GM13976 (cell line): ENCODE measurements around the gene ESRRB.
A peak's percentile ranks its signal among the peaks of the same experiment; 100 is the strongest.

Experiments
- DNase-seq: peaks from one replicate; pipeline ENCODE4 v3.0.0; 2012; ENCODE audit warnings: low spot score
- CTCF ChIP-seq: IDR thresholded peaks from 2 replicates; pipeline ENCODE4 v1.5.1; 2012; ENCODE audit warnings: borderline replicate concordance, mild to moderate bottlenecking; ENCODE audit not compliant: insufficient read depth; ENCODE audit errors: extremely low read depth, missing control alignments, control extremely low read depth
- in situ Hi-C: fragments of 300-500 bp; cut with MboI; formaldehyde crosslinking; loops from one replicate; pipeline ENCODE4 v1.12.0; 2022; ENCODE audit warnings: low sequenced_read_pairs, mixed read lengths, inconsistent platforms; ENCODE audit not compliant: unreplicated experiment

Gene ESRRB

DNA sequence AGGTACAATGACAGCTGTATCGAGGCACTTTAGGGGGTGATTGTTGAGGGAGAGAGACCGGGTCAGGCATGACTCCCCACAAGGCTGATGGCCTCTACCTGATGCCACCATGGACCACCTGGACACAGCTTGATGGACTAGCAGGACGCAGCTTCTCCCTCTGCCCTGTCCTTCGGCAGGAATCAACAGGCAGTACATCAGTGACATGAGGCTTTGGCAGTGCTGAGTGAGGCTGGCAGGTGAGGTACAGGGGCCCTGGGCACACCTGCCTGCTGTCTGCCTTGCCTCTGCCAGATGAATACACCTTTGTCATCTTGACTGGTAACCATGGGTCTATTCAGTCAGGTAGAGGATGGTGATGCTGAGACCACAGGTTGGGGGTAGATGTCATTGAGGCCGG, 25.3 kb upstream of the ESRRB start:
- no peak for DNase-seq
- no peak for TF ChIP-seq CTCF
- in situ Hi-C loops: loop anchor here (10.0 to 25.0 kb wide), 2 partner anchors 296 to 638 kb away; no protein-coding TSS in a partner anchor

DNA sequence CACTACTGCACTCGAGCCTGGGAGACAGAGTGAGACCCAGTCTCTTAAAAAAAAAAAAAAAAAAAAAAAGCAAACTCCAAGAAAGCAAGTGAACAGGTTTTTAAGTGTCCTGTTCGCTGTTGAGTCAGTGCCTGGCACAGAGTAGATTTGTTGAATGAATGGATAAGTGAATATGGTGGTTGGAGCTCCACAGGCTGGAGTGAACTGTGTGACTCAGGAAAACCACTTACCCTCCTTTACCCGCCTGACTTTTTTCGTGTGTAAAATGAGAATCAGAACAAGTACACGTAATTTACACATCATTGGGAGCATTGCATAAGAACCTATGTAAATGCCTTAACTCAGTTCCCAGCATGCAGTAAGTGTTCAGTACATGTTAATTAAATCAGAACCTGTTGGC, 24.0 kb upstream of the ESRRB start:
- DNase-seq: no peak
- in situ Hi-C loops: loop anchor here (10.0 to 25.0 kb wide), 2 partner anchors 297 to 640 kb away; no protein-coding TSS in a partner anchor
- no peak for TF ChIP-seq CTCF

DNA sequence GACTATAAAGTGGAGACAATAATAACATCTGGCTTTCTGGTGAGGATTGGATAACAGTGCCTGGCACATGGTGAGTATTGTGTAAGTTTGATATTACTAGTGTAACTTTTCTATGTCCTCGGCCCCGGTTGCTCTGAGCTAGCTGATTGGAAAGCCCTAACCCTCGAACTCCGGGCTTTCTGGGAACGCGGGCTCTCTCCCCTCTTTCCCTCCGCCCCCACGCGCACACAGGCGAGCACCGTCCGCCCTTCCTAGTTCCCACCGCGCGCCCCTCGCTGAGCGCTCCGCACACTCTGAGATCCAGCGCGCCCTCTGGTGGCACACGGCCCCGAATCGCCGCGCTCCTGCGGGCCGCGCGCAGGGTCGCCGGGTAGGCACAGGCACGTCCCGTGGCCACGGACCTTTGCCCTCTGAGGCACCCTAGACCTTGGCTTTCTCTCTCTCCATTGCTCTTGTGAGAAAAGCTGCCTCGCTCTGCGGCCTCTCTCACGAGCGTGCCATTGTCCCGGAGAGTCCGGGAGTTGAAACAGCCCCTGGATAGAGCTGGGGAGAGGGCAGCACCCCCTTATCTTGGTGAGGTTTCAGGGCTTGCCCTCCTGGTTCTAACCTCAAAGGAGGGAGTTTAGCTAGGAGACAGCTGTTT, 23.2 kb upstream of the ESRRB start:
- in situ Hi-C loops: loop anchor here (10.0 to 25.0 kb wide), 2 partner anchors 298 to 640 kb away; no protein-coding TSS in a partner anchor
- DNase-seq: peak; percentile 89
- TF ChIP-seq CTCF: peak; percentile 89

DNA sequence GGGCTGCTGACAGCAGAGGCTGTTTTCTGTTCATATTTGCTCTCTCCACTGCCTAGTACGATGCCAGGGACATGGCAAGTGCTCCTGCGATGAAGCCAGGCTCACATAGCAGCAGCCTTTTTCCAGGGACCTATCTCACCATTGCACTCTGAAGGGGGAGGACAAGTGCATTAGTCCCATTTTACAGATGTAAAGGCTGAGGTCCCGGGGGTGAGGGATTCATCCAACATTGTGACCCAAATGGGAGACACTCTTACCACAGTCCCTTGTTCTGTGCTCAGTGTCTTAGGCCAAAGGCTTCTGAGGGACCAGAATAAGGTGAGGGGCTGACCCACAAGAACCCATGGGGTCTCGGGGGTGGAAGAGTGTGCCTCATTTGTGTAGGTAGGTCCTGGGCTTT, 21.6 kb upstream of the ESRRB start:
- DNase-seq: no peak
- in situ Hi-C loops: loop anchor here (10.0 to 25.0 kb wide), 2 partner anchors 300 to 642 kb away; no protein-coding TSS in a partner anchor
- no peak for TF ChIP-seq CTCF

- TF ChIP-seq CTCF: no peak
- no peak for DNase-seq
- in situ Hi-C loops: loop anchor here (10.0 to 25.0 kb wide), 2 partner anchors 301 to 643 kb away; no protein-coding TSS in a partner anchor
Measured at GRCh38 chr14:76355771-76356170, 20.2 kb upstream of the ESRRB start.

DNA sequence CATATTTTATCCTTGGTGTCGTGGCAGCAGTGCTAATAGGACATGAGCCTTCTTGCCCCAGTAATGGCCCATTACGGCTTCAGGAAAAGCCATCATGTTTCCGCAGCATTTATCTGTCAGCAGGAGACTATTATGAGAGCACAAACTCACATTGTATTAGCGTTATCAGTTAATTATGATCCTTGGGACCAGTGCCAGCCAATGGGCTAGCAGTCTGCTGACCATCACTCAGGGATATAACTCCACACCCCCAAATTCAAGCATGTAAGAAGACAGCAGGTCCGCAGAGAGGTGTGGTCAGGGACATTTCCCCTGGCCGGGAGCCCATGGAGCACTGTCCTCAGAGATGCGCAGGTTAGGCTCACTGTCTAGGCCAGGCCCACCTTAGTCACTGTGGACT, 4.9 kb upstream of the ESRRB start:
- no peak for TF ChIP-seq CTCF
- in situ Hi-C loops: loop anchor here (25.0 kb wide), 1 partner anchor 659 kb away; no protein-coding TSS in a partner anchor
- DNase-seq: no peak
